HUES6 (cell line): ENCODE measurements around the gene TMC3.

Source experiments
- H3K27ac ChIP-seq: 2 replicates; pipeline ENCODE4 v1.7.0; 2013; ENCODE audit warnings: low read depth, mild to moderate bottlenecking, low read length, inconsistent platforms
- H3K27me3 ChIP-seq: 2 replicates; pipeline ENCODE4 v1.6.1; 2013; ENCODE audit warnings: low read length; ENCODE audit not compliant: control insufficient read depth, insufficient read depth
- H3K36me3 ChIP-seq: 2 replicates; pipeline ENCODE4 v1.6.1; 2013; ENCODE audit warnings: low read length; ENCODE audit not compliant: control insufficient read depth, insufficient read depth
- H3K4me1 ChIP-seq: 2 replicates; pipeline ENCODE4 v1.6.1; 2013; ENCODE audit warnings: low read length; ENCODE audit not compliant: control insufficient read depth, insufficient read depth
- H3K4me3 ChIP-seq: 2 replicates; pipeline ENCODE4 v1.5.1; 2013; ENCODE audit warnings: low read depth, low read length
- H3K9ac ChIP-seq: one replicate; pipeline ENCODE4 v1.6.1; 2013; ENCODE audit warnings: mild to moderate bottlenecking, low read length
- H3K9me3 ChIP-seq: 2 replicates; pipeline ENCODE4 v1.6.1; 2013; ENCODE audit warnings: low read depth, low read length; ENCODE audit not compliant: control insufficient read depth, insufficient read depth

TMC3 gene

DNA sequence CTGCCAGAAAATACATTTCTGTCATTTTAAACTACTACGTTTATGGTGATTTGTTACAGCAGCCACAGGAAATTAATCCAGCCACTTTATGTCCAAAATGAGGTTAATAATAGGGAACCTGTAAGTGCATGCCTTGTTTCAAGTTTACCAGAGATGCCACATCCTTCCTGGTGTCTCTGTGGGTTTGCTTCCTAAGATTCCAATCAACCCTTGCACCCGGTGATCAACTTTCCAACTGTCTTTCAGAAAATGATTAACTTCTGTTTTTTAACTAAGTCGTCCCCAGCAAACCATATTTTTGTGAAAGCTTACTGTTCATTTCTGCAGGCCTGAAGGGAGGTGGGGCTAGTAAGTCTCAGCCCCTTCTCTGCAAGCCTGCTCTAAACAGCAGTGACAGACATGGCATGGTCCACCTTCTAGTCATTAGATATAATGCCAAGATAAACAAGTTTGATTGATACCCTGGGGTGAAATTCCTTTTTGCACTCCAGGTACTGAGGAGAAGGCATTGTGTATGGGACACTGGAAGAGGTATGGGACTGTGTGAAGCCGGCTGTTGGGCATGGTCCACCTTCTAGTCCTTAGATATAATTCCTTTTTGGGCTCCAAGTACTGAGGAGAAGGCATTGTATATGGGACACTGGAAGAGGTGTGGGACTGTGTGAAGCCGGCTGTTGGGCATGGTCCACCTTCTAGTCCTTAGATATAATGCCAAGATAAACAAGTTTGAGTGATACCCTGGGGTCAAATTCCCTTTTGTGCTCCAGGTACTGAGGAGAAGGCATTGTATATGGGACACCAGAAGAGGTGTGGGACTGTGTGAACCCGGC is 11.1 kb upstream of the TMC3 start:
- H3K9me3 ChIP-seq, result peaks cover 4% of the 10 kb centered on the region
- no peaks in the 10 kb centered on the region; the same call in 1 of the 2 replicates for H3K4me1 ChIP-seq
- H3K27ac ChIP-seq, result no peak overlapping the region
- H3K9ac ChIP-seq, result no peak overlapping the region
- no peaks in the 10 kb centered on the region for H3K27me3 ChIP-seq
- H3K36me3 ChIP-seq, result no peaks in the 10 kb centered on the region
- no peak overlapping the region for H3K4me3 ChIP-seq

DNA sequence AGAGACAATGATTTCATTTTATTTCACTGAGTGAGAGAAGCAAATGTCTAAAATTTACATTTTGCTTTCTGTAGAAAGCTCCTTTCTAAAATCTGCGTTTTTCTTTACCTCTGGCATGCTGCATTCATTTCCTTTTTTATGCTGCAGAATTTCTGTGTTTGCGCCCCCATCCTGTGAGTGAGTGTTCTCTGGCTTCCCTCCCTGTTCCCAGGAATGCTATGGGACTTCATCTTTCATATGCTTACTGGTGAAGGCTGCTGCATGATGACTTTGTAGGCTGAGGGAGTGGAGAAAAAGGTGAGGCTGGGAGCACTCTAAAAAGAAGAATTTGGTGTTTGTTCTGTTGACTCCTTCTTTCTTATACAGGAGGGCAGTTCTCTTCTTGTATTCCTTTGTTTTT is 7.7 kb upstream of the TMC3 start:
- no peaks in the 10 kb centered on the region for H3K27me3 ChIP-seq

DNA sequence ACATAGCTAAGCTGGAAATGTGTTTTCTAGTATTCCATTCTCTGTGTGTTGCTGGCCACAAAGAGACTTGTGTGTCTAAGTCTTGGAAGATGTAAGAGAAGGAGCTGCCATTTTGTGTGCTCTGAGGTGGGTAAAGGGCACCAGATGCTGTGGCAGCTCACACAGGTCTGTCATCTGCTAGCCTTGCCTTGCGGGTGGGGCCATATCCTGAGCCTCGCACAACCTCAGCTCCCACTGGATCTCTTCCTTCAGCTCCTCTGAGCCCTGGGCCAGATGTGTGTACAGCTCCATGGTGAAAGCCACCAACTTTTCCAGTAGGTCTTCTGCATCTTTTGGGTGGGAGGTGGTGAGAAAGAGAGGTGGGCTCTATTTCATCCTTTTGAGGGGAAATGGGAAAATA is 6.7 kb upstream of the TMC3 start:
- Histone ChIP-seq H3K9me3 (peaks cover 4% of the 10 kb centered on the region), H3K36me3 (no peaks in the 10 kb centered on the region), H3K4me1 (no peaks in the 10 kb centered on the region; the same call in 1 of the 2 replicates), H3K9ac (no peak overlapping the region), H3K4me3 (no peak overlapping the region), H3K27me3 (no peaks in the 10 kb centered on the region), H3K27ac (no peak overlapping the region)

More for the DNA sequence above, 7.7 kb upstream of the TMC3 start:
- no peaks in the 10 kb centered on the region; the same call in 1 of the 2 replicates for H3K4me1 ChIP-seq
- no peak overlapping the region for H3K27ac ChIP-seq
- no peak overlapping the region for H3K4me3 ChIP-seq
- peaks cover 4% of the 10 kb centered on the region for H3K9me3 ChIP-seq
- H3K9ac ChIP-seq, result no peak overlapping the region
- no peaks in the 10 kb centered on the region for H3K36me3 ChIP-seq

DNA sequence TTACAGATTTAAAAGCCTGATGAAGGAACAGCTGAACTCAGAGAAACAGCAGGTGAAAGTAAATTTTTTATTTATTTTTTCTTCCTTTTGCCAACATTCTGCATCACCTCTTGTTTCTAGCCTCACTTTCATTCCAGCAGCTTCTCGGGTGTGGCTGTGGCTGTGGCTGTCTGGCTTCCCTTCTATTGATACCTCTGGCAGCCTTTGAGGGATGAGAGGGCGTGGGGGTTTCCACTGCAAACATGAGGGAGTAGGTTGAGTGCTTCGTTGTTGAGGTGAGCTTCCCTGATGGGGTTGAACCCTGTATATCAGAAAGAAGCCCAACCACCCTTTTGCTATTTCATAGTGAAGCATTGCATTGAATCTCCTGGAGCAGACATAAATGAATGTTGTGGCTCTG is 6.2 kb upstream of the TMC3 start:
- Histone ChIP-seq H3K4me3 (no peak overlapping the region), H3K9me3 (peaks cover 4% of the 10 kb centered on the region), H3K27me3 (no peaks in the 10 kb centered on the region)

DNA sequence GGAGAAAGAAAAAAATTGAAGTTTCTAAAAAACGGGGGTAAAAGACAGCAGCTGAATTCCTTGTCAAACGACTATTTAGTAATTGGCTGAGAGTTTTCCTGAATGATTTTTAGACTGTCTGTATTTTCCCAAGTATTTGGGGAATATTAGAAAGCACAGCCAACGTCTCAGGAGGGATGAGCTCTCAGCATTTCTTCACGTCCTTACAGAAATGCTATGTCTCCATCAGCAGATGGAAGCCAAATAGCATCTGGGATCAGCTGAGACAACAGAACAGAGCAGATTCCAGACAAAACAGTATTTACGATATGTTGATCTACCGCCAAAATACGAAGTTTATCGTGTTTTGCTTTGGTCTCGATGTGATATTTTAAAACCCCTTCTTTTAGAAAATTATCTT is 5.3 kb upstream of the TMC3 start:
- Histone ChIP-seq H3K9me3 (no peaks in the 10 kb centered on the region), H3K4me1 (no peaks in the 10 kb centered on the region; the same call in 1 of the 2 replicates), H3K27me3 (no peaks in the 10 kb centered on the region), H3K36me3 (no peaks in the 10 kb centered on the region), H3K9ac (no peak overlapping the region), H3K4me3 (no peak overlapping the region), H3K27ac (no peak overlapping the region)

More for the DNA sequence above, 6.2 kb upstream of the TMC3 start:
- Histone ChIP-seq H3K4me1 (no peaks in the 10 kb centered on the region; the same call in 1 of the 2 replicates), H3K9ac (no peak overlapping the region), H3K27ac (no peak overlapping the region), H3K36me3 (no peaks in the 10 kb centered on the region)

DNA sequence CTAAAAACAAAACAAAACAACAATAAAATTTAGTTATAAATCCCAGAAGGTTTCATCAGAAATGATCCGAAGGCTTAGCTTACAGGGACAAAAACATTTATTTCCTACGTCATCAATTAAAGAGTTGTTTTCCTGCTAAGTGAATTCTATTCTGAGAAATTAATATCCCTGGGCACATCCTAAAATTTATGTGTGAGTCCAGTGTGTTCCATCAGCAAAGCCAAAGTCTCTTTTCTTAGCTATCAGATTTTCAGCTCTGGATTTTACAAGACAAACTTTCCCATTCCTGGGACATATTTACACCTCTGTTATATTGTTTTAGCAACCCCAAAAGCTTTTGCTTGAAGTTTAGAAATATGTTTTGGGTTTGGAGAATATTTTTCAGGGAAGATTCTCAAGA is 4.4 kb upstream of the TMC3 start:
- Histone ChIP-seq H3K4me3 (no peak overlapping the region), H3K4me1 (no peaks in the 10 kb centered on the region; the same call in 1 of the 2 replicates), H3K36me3 (no peaks in the 10 kb centered on the region), H3K27me3 (no peaks in the 10 kb centered on the region), H3K27ac (no peak overlapping the region), H3K9me3 (no peaks in the 10 kb centered on the region), H3K9ac (no peak overlapping the region)

DNA sequence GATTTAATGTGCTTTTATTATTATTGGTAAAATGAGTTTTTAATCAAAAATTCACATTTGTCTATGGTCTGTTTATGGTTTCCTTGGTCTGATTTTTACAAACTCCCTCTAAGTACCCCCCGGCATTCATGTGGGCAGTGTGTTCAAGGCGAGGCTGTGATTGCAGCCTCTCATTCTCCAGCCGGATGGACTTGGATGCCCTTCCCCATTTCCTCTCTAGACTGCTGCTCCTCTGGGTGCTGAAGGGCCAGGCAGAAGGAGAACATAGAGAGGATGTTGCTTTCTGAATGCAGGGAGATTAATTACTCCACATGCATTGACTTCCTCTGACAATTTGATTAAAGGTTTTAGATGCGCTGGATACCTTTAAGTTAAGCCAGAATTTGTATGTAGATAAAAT is 3.9 kb upstream of the TMC3 start:
- H3K36me3 ChIP-seq, result no peaks in the 10 kb centered on the region
- H3K27ac ChIP-seq, result no peak overlapping the region
- no peak overlapping the region for H3K4me3 ChIP-seq
- H3K27me3 ChIP-seq, result no peaks in the 10 kb centered on the region
- no peak overlapping the region for H3K9ac ChIP-seq
- H3K4me1 ChIP-seq, result no peaks in the 10 kb centered on the region; the same call in 1 of the 2 replicates
- no peaks in the 10 kb centered on the region for H3K9me3 ChIP-seq

DNA sequence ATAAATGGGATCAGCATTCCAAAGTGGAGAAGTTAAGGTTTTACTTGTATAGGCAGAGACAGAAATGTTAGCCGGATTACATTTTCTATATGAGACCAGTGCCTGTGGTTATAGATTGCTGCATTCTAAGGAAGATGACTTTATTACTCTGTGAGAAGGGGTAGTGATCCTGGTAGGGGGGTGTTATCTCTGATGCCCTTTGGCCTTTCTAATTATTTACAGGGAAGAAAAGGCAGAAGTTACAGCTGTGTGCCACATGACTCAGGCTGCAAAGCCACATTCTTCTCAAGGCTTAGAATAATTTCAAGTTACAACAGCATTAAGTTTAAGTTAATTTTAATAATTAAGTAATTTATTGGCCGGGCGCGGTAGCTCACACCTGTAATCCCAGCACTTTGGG is 2.2 kb upstream of the TMC3 start:
- Histone ChIP-seq H3K9me3 (no peaks in the 10 kb centered on the region), H3K9ac (no peak overlapping the region), H3K4me3 (no peak overlapping the region), H3K36me3 (no peaks in the 10 kb centered on the region), H3K4me1 (no peaks in the 10 kb centered on the region), H3K27ac (no peak overlapping the region), H3K27me3 (no peaks in the 10 kb centered on the region)

DNA sequence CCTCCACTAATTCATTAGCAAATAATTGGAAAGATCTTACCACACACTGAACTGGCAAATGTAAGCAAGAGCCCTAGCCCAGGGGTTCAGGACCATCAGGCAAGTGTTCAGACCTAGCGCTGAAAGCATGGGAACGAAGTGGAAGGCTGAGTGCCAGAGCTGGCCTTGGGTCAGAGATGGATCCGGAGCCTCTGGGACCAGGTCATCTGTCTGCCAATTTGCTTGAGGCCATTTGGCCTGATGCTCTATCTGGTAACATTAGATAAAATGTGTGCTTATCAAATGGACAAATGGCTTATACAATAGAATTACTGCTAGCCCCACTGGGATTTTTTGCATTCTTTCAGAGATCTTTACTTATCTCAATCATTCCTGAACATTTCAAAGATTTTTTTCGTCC is 1.4 kb upstream of the TMC3 start:
- H3K27ac ChIP-seq, result no peak overlapping the region
- no peaks in the 10 kb centered on the region for H3K4me1 ChIP-seq
- no peak overlapping the region for H3K9ac ChIP-seq
- H3K36me3 ChIP-seq, result no peaks in the 10 kb centered on the region
- H3K9me3 ChIP-seq, result no peaks in the 10 kb centered on the region
- H3K27me3 ChIP-seq, result no peaks in the 10 kb centered on the region
- H3K4me3 ChIP-seq, result no peak overlapping the region

DNA sequence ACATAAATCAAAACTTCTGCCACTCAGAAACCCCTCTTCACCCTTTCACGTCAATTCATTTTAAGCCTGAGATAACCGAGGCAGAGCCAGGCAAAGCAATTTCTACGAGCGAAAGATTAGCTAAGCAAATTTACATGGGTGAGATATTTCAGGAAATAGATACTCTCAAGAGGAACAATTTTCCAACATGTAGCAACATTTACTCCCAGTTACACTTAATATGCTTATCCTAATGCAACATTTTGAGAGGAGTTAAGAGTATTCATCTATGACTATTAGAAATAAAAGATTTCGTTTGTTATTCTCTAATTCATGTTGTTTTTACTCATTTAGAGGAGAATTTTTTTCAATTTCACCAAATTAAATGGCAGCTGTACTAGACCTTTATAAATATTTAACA is 837 bp downstream of the TMC3 start:
- H3K4me3 ChIP-seq, result no peak overlapping the region
- H3K27ac ChIP-seq, result no peak overlapping the region
- H3K27me3 ChIP-seq, result no peaks in the 10 kb centered on the region
- no peaks in the 10 kb centered on the region for H3K4me1 ChIP-seq
- no peaks in the 10 kb centered on the region for H3K36me3 ChIP-seq
- no peaks in the 10 kb centered on the region for H3K9me3 ChIP-seq
- no peak overlapping the region for H3K9ac ChIP-seq

DNA sequence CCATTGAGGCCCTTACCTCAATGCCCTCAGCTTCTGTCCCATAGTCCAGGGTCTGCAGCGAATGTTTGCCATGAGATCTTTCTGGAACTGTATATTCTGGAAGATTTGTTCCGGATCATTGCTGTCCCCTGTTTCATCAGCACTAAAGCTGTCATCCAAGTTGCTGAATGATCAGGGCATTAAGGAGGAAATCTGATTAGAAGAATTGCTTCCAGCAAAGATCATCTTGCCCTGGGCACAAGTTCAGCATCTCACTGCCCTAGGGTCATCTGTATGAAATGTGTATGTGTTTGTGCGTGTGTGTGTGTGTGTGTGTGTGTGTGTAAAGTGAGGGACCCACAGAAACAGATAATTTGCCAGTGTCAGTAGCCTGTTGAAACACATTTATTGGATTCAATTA is 1.4 kb downstream of the TMC3 start:
- H3K9me3 ChIP-seq, result no peaks in the 10 kb centered on the region
- H3K4me1 ChIP-seq, result no peaks in the 10 kb centered on the region
- no peak overlapping the region for H3K9ac ChIP-seq
- no peak overlapping the region for H3K4me3 ChIP-seq
- no peak overlapping the region for H3K27ac ChIP-seq
- H3K36me3 ChIP-seq, result no peaks in the 10 kb centered on the region
- H3K27me3 ChIP-seq, result no peaks in the 10 kb centered on the region
